ENCODE data around the gene RASL10A.
"Not testable (repeated sequence)": the region's sequence is repeated elsewhere in the genome, so short reads cannot be mapped to it uniquely, and the experiment has no call there.

Gene RASL10A

GRCh38 chr22:29315286-29316140, at the start of gene RASL10A:
Gene RASL10A, minus strand, starts transcription at chr22:29315697. Its CDS starts 451 bp downstream, at chr22:29315246.
- DNase-seq, result no peak

- DNase-seq, result no peak
Measured at GRCh38 chr22:29359469-29359868, 44.0 kb upstream of the RASL10A start.

- not testable (repeated sequence) for DNase-seq
Measured at GRCh38 chr22:29357193-29357890, 41.8 kb upstream of the RASL10A start.

GRCh38 chr22:29353860-29354259, 38.4 kb upstream of the RASL10A start:
- DNase-seq, result no peak

GRCh38 chr22:29353286-29353685, 37.8 kb upstream of the RASL10A start:
- no peak for DNase-seq

GRCh38 chr22:29352778-29353177, 37.3 kb upstream of the RASL10A start:
- DNase-seq, result no peak

- no peak for DNase-seq
Measured at GRCh38 chr22:29351891-29352290, 36.4 kb upstream of the RASL10A start.

GRCh38 chr22:29351042-29351441, 35.5 kb upstream of the RASL10A start:
- DNase-seq, result no peak

GRCh38 chr22:29348956-29349355, 33.5 kb upstream of the RASL10A start:
- DNase-seq, result no peak

GRCh38 chr22:29348041-29348440, 32.5 kb upstream of the RASL10A start:
- no peak for DNase-seq

- no peak for DNase-seq
Measured at GRCh38 chr22:29346659-29347058, 31.2 kb upstream of the RASL10A start.

GRCh38 chr22:29345932-29346331, 30.4 kb upstream of the RASL10A start:
- DNase-seq, result no peak

GRCh38 chr22:29344889-29345288, 29.4 kb upstream of the RASL10A start:
- not testable (repeated sequence) for DNase-seq

- no peak for DNase-seq
Measured at GRCh38 chr22:29344137-29344536, 28.6 kb upstream of the RASL10A start.

- DNase-seq, result no peak
Measured at GRCh38 chr22:29343313-29343805, 27.9 kb upstream of the RASL10A start.

GRCh38 chr22:29342577-29343312, 27.2 kb upstream of the RASL10A start:
- DNase-seq, result no peak

GRCh38 chr22:29342177-29342576, 26.7 kb upstream of the RASL10A start:
- DNase-seq, result no peak

- DNase-seq, result no peak
Measured at GRCh38 chr22:29341849-29342127, 26.3 kb upstream of the RASL10A start.

- DNase-seq, result no peak
Measured at GRCh38 chr22:29341056-29341848, 25.8 kb upstream of the RASL10A start.

GRCh38 chr22:29340566-29340965, 25.1 kb upstream of the RASL10A start:
- DNase-seq, result no peak

- no peak for DNase-seq
Measured at GRCh38 chr22:29339381-29340235, 24.1 kb upstream of the RASL10A start.

GRCh38 chr22:29338398-29338797, 22.9 kb upstream of the RASL10A start:
- DNase-seq, result no peak

Measured in stimulated activated CD8-positive, alpha-beta memory T cell treated with anti-CD3 and anti-CD28 coated beads, Interleukin-4, amount 100 ng/mL, for 48 hours (primary cell).